Fibroblast of pulmonary artery (primary cell): ENCODE data around the gene APBB1.

ENCODE experiments used
- DNase-seq: peaks from one replicate; pipeline ENCODE4 v3.0.0-alpha.2; 2010; ENCODE audit warnings: low read depth
- H3K4me3 ChIP-seq: replicated peaks from 2 replicates; pipeline ENCODE4 v1.5.1; 2011; ENCODE audit warnings: low read depth, mild to moderate bottlenecking, control low read depth, low read length, moderate library complexity
- TF ChIP-seq, protein P1 (sequence below): IDR thresholded peaks from 2 replicates; pipeline ENCODE4 v1.5.1; 2011; ENCODE audit warnings: mild to moderate bottlenecking, control low read depth, low read length, inconsistent platforms; ENCODE audit errors: missing control alignments

APBB1 gene

DNA sequence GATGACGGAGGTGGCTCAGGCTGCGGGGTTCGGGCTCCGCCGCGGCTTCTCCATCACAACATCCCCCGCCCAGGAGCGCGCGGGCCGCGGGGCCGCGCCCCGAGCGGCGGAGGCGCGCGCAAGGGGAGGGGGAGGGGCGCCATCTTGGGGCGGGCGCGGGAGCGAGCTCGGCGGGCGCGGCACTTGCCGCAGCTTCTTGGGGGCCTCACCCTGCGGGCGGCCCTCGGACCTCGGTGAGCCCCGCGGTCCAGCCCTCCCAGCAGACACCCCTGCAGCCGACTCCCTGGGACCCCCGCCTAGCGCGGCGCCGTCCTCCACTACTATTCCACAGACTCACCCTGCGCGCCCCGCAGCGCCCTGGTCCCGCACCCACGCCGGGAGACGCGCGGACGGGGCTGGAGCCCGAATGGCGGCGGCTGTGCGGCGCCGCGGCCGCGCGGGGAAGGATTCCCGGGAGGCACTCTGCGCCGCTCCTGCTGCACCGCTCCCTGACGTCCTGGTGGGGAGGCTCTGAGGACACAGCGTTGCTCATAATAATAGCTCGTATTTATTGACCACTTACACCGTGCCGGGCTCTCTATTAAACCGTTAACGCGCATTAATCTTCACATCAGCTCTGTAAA is at the start of gene APBB1:
APBB1 (minus strand) TSS at position 86 of the 623 bp plus-strand sequence. CDS start 7,747 bp downstream, outside the sequence.
- H3K4me3 ChIP-seq, result peak within 1 kb of the TSS; percentile 71
- DNase-seq, result peak; percentile 50

DNA sequence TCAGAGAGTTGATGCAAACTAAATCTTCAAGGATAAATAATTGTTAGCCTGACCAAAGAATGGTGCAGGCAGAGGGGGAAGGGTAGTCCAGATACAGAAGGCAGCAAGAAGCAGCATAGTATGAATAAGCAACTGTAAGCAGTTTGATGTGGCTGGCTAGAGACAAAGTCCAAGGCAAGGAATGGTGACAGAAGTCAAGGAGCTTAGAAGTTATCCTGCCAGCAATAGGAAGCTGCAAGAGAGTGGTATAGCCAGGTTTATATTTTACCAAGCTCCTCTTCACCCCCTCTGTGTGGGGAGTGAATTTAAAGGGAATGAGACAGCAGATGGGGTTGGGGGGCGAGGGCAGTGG is 40.2 kb upstream of the APBB1 start:
- no peak for DNase-seq
- H3K4me3 ChIP-seq, result no peak overlapping the region
- TF ChIP-seq, protein P1, sequence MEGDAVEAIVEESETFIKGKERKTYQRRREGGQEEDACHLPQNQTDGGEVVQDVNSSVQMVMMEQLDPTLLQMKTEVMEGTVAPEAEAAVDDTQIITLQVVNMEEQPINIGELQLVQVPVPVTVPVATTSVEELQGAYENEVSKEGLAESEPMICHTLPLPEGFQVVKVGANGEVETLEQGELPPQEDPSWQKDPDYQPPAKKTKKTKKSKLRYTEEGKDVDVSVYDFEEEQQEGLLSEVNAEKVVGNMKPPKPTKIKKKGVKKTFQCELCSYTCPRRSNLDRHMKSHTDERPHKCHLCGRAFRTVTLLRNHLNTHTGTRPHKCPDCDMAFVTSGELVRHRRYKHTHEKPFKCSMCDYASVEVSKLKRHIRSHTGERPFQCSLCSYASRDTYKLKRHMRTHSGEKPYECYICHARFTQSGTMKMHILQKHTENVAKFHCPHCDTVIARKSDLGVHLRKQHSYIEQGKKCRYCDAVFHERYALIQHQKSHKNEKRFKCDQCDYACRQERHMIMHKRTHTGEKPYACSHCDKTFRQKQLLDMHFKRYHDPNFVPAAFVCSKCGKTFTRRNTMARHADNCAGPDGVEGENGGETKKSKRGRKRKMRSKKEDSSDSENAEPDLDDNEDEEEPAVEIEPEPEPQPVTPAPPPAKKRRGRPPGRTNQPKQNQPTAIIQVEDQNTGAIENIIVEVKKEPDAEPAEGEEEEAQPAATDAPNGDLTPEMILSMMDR, result no peak

More for the DNA sequence above, at the start of gene APBB1:
- TF ChIP-seq, protein P1, result no peak

DNA sequence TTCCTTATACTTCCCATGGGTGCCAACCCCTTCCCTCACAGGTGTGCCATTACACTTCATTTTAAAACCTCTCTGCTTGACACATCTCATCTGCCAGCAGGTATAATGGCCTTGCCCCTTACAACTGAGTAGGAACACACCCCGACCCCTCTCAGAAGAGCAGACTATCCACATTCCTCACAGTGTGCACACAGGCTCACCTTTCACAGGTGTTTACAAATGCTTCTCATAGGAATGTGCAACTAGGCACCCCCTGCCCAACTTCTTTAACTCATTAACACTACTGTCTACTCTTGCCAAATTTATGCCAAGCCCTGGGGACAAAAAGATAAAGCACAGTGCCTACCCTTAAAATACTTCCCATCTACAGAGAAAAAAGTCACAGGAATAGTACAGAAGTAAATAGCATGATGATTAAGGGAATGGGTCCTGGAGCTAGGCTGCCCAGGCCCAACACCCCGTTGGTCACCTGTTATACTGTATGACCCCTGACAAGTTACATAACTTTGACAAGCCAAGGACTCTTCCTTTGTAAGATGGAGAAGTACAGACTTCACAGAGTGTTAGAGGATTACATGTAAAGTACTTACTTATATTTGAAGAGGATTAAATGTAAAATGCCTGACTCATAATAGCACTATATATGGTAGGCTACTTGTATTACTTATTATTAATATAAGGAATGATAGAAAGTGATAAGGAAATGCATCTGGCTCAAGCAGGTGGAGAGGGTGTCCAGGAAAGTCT is 39.6 kb upstream of the APBB1 start:
- TF ChIP-seq, protein P1, result no peak
- DNase-seq, result no peak
- H3K4me3 ChIP-seq, result no peak overlapping the region

DNA sequence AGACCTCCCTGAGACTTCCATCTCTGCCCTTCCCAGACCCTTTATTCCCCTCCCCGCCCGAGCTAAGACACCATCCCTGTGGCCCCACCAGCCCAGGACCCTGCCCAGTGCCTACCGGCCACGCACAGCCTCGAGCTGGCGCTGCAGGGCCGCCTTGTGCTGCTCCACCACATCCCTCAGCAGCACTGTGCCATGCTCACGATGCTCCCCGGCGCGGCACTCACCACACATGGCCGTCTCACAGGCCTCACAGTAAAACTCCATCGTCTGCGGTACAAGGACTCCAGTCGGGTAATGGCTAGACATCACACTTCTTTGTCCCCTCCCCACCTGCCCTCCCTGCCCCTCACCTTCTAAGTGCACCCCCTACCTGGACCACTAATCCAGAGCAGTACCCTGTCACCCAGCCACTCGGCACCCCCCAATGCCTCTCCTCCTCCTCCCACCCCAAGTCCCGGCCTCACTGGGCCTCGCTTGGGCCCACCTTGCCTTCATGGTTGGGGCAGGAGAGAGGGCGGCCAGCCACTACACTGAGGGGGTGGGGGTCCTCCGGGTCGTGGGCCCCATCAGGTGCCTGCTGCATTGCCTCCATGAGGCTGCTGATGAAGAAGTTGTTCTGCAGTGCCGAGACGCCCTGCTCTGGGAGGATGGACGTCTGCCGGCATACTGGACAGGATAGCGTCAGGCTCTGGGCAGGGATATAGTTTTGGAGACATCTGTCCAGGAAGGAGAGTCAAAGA is 38.9 kb upstream of the APBB1 start:
- no peak for DNase-seq
- TF ChIP-seq, protein P1, result no peak
- no peak overlapping the region for H3K4me3 ChIP-seq

DNA sequence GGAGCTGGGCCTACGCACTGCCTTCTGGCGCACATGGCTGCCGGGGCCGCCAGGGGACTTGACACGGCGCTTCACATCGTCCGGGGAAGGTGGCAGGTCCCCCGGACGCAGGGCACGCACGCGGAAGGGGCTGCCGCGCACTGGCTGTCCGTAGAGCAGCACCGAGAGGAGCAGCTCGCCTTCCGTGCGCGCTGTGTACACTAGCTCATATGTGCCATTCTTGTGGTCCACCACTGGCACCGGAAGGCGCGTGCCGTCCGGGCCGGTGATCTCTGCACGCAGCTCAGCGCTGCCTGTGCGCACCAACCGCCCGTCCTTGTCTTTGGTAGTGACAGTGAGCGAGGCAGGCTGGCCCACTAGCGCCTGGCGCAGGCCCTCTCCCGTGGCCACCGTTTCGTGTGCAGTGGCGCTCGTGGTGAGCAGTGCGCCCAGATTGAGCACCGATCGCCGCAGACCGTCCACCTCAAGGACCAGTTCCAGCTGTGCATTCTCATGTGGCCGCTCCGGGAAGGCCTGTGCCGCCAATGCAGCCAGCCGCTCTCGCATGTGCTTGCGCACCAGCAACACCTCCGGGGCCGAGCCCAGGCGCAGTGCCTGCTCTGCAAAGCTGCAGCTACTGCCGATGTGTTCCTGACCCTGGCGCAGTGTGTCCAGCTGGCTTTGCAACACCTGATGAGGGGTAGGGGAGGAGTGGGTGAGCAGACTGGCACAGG is 37.6 kb upstream of the APBB1 start:
- TF ChIP-seq, protein P1, result no peak
- H3K4me3 ChIP-seq, result no peak overlapping the region

DNA sequence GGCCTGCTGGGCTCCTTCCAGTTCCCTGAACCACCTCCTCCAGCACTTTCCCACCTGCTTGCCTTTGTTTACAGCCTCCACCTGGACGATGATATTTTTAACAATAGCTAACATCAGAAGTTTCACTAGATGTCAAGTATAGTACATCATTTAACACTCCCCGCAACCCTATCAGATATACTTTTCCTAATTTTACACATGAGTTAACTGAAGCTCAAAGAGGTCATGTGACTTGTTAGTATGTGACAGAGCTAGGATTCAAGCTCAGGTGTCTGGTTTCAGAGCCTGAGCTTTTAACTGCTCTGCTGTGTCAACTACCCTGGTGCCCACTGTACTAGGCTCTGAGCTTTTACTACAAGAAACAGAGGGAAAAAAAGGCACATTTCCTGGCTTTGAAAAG is 36.2 kb upstream of the APBB1 start:
- DNase-seq, result no peak
- TF ChIP-seq, protein P1, result no peak
- H3K4me3 ChIP-seq, result no peak overlapping the region

More for the DNA sequence above, 37.6 kb upstream of the APBB1 start:
- DNase-seq, result no peak
